CD4-positive, alpha-beta T cell treated with Interleukin-4 for 4 hours (primary cell): ENCODE measurements around the gene SIK2.

Experiments used
- DNase-seq: peaks from one replicate; pipeline ENCODE4 v3.0.0-alpha.2; 2020

Gene SIK2

DNA sequence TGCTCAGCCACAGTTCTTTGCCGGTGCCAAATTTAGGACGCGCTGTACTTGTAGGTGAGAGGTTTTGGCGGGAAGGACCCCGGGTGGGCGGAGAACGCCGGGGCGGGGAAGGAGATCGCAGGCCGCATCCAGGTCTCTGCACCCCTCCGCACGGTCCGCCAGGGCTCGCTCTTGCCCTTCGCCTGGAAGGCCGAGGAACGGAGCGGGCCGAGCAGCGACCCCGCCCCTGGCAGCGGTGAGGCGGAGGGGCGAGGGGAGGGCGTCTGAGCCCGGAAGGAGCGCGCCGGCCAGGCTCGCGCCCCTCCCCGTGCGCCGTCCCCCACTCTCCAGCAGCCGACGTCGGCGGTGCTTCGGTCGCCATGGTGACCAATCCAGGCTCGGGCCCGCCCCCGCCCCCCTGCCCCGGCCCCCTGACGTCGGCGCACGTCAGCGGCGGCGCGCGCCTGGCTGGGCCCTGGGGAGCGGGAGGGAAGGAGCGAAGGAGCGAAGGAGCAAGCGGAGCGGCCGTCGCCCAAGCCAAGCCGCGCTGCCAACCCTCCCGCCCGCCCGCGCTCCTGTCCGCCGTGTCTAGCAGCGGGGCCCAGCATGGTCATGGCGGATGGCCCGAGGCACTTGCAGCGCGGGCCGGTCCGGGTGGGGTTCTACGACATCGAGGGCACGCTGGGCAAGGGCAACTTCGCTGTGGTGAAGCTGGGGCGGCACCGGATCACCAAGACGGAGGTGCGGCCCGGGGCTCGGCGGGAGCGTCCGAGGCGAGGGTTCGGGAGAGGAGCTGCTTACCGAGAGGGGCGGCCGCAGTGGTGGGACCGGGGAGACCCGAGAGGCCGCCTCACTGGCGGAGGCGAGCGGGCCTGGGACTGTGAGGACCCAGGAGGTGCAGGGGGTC is at the start of gene SIK2:
SIK2 (plus strand) TSS at position 471 of the 886 bp plus-strand sequence; CDS start at position 586, 115 bp downstream.
- peak; percentile 92 for DNase-seq

DNA sequence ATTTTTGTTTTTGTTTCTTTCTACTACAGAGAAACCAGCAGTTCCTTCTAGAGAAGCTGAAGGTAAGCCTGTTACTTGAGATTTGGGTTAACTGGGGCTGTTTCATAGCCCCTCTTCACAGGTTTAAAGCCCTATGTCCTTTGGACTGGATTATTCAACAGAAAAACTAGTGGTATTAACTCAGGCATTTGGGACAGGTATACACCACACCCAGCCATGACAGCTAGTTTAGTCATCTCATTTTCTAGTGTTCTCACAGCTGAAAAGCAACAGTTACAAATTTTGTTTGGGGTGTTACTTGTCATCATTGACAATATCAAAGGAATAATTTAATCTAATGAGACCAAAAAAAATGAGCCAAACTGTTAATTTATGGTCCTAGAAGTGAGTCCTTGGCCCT is 47.7 kb upstream of the SIK2 start:
- no peak for DNase-seq

DNA sequence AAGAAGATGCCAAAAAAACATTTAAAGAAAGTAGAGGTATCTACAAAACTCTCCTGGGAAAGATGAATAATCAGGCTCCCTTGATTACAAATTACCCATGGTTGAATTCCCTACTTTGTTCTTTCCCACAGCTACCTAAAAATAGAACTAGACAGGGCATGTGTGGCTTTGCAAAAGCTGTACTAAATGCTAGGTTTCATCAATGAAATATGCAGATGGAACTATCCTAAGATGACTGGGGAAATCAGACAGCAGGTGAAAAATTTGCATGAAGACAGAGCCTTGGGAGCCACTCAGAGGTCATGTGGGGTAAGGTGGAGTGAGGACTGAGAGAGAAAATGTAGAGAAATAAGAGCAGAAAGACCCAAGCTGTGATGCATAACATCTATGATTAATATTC is 47.0 kb upstream of the SIK2 start:
- DNase-seq: no peak

DNA sequence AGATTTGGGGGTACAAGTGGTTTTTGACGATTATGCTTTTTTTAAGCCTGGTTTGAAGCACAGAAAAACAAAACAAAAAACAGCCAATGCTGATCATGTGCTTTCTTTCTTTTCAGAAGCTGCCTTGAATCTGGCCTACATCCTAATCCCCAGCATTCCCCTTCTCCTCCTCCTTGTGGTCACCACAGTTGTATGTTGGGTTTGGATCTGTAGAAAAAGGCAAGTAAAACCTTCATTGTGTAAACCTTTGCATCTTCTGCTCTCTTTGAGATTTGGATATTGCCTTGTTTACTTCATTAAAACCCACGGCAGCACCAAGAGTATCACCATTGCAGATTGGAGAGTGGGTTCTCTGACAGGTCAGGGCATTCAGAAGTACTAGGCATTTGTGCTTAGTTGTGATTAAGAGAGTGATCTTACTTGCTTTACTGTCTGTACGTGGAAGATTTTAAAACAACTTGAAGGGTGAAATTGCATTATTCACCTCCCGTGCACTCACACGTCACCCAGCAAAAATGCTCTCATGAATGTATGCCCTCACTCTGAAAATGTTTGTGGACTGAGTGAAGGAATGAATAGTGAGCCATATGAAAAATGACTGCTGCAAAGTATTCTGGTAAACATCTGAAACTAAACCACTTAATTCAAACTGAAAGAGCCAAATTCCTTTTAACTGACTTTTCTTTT is 44.7 kb upstream of the SIK2 start:
- DNase-seq: no peak

DNA sequence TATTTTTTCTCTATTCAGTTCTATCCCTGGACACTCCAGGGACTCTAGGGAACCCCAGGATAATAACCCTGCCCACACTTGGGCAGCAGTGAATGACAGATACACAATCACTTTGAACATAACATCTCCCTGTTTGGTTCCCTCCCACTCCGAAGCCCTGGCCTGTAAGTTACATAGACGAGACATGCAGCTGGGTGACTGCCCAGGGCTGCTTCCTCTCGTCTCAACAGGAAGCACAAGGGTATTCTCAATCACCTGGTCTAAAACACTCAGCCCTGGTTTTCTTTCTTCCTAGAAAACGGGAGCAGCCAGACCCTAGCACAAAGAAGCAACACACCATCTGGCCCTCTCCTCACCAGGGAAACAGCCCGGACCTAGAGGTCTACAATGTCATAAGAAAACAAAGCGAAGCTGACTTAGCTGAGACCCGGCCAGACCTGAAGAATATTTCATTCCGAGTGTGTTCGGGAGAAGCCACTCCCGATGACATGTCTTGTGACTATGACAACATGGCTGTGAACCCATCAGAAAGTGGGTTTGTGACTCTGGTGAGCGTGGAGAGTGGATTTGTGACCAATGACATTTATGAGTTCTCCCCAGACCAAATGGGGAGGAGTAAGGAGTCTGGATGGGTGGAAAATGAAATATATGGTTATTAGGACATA is 42.3 kb upstream of the SIK2 start:
- DNase-seq: no peak

DNA sequence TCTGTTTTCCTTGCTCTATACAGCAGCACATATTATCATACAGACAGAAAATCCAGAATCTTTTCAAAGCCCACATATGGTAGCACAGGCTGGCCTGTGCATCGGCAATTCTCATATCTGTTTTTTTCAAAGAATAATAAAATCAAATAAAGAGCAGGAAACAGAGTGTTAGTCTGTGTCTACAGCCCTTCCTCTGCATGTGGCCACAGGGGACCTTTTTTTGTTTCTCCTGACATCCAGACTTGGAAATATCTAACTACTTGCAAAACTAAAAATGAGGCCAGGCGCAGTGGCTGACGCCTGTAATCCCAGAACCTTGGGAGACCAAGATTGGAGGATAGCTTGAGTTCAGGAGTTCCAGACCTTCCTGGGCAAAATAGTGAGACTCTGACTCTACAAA is 41.4 kb upstream of the SIK2 start:
- no peak for DNase-seq

DNA sequence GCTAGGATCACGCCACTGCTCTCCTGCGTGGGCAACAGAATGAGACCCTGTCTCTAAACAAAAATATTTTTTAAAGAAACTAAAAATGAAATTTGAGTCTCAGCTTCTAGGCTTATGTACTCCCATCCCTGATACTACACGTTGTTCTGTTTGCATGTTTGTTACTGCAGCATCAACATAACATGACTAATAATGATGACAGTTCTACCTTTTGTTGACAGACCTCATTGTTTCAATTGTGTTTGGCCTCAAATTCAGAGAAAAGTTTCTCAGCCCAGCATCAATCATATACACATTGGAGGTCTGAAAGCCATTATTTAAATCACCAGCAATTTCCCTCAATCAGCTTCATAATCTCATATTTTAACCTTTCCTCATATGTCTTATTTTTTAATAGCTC is 40.9 kb upstream of the SIK2 start:
- DNase-seq: no peak

DNA sequence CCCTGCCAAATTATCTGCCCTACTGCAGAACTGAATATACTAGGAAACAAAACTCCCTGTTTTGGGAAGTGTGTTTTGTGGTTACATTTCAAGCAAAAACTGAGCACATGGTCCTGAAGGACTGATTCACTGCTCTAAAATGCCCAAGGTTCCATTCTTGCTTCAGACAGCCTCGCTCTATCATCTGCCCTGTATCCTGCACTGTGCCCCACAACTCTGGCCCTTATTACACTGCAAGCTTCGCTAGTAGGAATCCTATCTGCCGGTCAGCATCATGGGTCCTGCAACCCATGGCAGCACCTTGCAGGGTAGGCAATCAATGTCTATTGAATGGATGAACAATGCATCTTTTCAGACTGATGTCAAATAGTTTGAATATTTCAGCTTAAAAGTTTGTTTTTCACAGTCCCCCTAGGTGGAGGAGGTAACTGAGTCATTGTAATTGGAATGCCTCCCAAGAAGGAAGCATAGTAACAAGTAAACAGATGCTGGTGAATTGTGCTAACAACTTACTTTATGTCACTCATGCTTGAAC is 40.4 kb upstream of the SIK2 start:
- DNase-seq: no peak

DNA sequence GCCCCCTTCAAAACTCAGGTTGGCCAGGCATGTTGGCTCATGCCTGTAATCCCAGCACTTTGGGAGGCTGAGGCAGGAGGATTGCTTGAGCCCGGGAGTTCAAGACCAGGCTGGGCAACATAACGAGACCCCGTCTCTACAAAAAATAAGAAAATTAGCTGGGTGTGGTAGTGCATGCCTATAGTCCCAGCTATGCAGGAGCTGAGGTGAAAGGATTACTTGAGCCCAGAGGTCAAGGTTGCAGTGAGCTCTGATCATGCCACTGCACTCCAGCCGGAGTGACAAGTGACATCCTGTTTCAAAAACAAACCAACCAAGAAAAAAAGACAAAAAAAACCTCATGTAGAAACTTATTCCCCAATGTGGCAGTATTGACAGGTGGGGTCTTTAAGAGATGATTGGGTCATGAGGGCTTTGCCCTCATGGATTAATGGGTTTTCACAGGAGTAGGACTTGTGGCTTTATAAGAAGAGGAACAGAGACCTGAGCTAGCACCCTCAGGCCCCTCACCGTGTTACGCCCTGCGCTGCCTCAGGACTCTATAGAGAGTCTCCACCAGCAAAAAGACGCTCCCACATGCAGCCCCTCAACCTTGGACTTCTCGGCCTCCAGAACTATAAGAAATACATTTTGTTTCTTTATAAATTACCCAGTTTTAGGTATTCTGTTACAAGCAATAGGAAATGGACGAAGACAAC is 39.4 kb upstream of the SIK2 start:
- DNase-seq: no peak

DNA sequence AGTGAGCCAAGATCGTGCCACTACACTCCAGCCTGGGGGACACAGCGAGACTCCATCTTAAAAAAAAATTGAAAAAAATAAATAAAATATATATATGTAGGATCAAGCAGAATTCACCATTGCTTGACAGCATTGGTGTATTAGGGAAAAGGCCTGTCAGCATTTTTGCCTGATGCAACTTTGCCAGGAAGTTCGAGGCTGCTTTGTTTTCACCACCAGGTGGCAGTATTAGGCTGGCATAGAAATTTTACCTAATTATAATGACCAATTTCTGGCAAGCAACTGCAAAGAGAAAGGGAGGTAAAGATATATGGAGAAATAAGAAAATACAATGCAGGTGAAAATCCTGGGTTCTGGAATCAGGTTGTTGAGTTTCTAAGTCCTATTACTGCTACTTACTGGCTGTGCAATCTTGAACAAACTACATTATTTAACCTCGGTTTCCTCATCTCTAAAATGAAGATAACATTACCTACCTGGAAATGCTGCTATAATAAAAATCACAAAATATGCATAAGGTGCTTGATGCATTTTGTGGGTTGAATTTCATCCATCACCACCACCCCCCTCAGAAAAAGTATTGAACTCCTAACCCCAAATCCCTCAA is 37.0 kb upstream of the SIK2 start:
- peak; percentile 68 for DNase-seq

DNA sequence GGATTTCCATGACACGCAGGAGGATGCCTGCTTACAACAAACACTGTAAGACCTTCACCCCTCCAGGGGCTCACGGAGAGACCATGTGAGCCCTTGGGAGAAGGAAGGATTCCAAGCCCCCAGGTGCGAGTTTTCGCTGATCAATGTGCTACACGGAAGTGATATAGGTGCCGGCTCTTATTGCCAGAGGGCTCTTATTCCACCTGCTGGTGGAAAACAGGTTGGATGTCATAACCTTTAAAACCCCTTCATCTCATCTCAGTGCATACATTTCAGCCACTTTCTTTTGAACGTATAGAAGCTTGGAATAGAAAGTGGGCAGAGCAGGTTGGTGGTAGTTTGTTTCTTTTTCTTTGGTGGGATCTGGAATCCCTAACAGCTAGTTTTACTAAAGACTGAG is 35.9 kb upstream of the SIK2 start:
- DNase-seq: no peak

DNA sequence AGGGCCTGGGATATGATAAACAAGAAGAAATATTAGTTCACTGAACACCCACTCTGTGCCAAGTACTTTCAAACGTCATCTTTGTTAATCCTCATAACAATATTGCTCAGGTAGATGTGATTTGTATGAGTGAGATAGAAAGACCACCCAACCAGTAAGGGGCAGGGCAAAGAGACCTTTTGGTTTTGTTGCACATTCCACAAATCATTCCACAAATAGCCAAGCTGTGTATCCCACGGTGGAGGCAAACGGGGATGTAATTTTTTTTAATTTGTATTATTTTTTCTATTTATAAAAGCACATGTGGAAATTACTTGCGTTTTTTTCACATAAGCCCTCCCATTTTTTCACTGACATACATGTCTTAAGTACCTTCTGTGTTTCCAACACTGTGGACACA is 32.8 kb upstream of the SIK2 start:
- no peak for DNase-seq

DNA sequence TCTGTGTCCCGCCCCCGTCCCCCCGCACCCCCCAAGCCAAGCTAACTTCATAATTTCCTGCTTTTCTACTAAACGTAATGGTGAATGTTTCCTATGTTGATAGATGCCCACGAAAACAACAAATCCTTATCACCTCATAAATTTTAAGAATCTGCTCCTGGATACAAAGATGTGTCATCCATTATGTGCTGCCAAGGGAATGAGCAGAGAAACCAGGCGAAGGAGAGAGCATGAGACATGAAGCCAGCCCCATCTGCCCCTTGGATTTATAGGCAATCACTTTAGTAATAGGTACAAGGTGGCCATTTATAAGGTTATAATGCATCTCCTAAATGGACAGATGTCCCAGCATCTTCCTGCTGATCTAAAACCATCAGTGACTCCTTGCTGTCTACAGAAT is 31.5 kb upstream of the SIK2 start:
- no peak for DNase-seq

DNA sequence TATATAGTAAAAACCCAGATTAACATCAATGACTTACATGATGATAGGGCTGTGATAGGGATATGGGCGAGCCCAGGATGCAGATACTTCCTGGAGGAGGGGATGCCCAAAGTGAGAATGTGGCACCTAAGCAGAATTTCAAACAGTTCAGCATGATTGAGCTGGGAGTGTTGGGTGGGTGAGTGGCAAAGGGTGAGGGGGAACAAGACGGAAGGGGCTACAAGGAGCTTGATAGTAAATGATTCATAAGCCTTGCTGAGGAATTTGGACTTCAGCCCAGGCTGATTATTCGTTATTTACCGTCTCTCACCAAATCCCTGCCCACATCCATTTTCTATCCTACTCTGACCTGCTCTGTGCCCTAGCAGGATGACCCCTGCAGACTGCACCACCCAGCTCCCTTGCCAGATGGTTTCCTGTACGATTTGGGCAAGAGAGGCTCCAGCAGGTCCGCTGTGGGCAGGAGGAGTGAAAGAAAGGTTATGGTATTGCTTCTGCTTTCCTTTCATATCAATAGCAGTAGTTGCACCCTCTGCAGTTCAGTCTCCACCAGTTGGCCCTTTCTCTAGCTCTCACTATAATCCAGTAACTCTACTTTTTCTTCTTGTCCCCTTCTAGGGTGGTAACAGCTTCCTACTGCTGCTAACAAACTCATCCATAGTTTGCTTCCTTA is 30.3 kb upstream of the SIK2 start:
- DNase-seq: no peak

DNA sequence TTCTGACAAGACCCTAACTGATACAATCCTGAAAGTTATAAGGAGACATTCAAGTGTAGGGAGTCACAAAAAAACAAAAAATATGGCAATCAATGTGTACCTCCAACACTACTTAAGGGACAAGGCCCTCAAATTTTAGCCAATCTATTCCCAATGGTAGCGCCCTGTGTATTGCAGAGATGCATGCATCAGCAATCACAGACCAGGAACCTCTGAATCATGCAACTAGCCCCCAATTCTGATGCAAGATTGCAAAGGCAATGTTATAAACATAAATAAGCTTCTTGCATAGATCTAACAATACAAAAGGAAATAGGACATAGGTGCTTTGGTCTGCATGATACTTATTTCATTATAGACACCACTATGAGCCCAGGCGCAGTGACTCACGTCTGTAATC is 29.7 kb upstream of the SIK2 start:
- DNase-seq: no peak

DNA sequence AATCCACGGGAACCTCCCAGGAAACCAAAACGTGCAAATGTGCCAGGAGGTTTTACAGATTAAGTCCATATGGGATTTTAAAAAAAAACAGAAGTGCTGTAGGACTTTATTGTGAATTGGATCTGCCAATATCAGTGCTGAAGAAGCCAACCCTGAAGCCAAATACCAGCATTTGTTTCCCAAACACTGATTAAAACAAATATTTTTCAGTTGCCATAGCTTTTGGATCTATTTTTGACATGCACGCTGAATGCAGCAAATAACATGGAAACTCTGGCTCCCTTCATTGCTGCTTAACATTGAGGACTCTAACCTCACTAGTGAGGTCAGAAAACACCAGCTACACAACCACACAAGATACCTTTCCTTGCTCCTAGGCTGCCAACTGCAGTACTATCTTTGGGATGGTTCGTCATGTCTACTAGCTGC is 28.4 kb upstream of the SIK2 start:
- DNase-seq: no peak

DNA sequence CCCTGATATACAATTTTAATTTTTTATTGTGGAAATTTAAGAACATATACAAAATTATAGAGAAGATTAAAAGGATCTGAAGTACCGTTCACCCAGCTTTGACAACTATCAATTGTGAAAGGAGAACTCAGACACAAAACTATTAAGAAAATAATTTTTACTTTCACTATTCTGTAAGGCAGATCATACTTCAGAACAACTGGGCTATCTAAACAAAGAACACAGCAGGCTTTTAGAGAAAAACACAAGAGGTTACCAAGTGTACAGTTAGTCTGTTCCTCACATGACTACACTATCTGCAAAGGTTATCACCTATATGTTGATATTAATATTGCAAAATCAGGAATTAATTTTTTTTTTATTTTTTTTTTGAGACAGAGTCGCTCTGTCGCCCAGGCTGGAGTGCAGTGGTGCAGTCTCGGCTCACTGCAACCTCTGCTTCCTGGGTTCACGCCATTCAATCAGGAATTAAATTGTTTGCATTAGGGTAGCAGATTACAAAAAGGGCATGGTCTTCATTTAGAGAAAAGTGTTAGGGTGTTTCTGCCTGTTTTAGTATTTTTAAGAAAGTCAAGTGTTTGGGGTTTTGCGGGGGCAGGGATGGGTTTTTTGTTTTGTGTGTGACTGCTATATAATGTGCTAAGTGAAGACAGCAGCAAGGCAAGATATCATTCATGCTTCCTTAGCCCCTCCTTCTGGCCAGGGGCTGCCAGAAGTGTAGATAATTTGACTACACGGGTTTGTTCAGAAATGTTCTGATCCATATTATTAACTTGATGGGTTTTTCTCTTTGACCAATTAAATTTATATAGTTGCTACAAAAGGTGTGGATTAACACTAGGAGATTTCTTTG is 27.6 kb upstream of the SIK2 start:
- DNase-seq: no peak

DNA sequence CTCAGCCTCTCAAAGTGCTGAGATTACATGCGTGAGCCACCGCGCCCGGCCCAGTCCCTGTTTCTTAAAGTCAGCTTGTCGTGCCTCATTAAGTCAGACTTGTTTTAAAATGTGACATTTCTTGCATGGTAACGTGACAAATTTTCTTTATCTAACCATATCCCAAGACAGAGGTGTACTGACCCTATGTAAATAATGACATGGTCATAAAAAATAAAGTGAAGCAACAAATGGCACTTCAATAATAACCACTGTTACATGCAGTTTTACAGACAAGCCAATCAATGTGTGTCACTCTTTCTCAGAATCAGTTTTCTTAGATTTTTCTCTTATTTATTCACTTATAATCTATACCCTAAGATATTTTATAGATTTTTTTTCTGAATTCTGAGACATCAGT is 26.5 kb upstream of the SIK2 start:
- no peak for DNase-seq

DNA sequence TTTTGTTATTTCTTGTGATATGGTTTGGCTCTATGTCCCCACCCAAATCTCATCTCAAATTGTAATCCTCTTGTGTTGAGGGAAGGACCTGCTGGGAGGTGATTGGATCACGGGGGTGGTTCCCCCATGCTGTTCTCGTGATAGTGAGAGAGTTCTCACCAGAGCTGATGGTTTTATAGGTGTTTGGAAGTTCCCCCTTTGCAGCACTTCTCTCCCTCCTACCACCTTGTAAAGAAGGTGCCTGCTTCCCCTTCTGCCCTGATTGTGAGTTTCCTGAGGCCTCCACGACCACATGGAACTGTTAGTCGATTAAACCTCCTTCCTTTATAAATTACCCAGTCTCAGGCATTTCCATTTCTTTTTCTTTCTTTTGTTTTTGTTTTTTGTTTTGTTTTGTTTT is 24.4 kb upstream of the SIK2 start:
- DNase-seq: no peak

DNA sequence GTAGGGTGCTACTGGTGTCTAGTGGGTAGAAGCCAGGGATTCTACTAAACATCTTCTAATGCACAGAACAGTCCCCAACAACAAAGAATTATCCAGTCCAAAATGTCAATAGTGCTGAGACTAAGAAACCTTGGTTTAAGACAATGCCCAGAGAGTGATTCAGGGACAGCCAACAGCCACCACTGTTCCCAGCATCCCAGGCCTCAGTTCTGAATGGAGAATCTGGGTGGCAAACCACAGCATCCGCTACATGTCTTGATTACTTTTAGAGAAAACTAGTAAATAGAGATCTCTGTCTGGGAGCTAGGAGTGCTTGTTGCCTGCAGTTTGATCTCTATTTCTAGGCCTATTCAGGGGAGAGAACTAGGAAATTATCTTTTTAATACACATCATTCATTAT is 20.9 kb upstream of the SIK2 start:
- DNase-seq: no peak

DNA sequence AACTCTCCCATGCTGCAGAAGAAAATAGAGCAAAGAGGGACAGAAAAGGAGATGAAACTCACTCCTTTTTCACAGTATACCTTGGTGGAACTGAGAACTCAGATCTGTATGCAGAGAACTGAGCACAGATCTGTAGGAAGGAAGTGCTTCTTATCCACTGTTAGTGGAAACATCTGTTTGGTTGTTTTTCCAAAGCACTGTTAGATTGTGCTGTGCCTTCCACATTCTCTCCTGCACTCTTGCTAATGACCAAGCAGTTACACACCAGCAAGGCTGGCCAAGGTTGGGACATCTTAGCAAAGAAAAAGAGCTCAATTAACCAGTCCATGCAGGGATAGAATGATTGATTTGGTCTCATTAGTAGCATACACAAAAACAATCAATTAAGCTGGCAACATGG is 20.1 kb upstream of the SIK2 start:
- no peak for DNase-seq
